Skeletal muscle cell (primary cell): ENCODE results near the gene ABLIM1.

ENCODE experiments used
- DNase-seq: peaks from one replicate; pipeline ENCODE4 v3.0.0-alpha.2; 2010; ENCODE audit warnings: low read depth
- H3K4me3 ChIP-seq: 2 replicates; pipeline ENCODE4 v1.5.1; 2011; ENCODE audit warnings: low read depth, mild to moderate bottlenecking, control low read depth, low read length, moderate library complexity

The ABLIM1 gene

DNA sequence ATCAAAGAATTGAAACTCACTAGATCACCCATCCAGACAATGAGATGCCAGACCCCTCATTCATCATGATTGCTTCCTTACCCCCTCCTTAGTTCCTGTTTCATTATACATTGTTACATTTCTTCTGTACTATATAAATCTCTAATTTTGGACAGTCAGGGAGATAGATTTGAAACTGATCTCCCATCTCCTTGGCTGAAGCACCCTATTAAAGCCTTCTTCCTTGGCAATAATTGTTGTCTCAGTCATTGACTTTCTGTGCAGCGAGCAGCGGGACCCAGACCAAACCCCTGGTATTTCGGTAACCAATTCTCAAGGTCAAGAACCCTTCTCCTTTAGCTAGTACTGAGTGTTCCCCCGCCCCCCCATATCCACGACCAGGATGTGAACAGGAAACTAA is 100.2 kb downstream of the ABLIM1 start:
- DNase-seq = no peak
- H3K4me3 ChIP-seq = no peak overlapping the region

DNA sequence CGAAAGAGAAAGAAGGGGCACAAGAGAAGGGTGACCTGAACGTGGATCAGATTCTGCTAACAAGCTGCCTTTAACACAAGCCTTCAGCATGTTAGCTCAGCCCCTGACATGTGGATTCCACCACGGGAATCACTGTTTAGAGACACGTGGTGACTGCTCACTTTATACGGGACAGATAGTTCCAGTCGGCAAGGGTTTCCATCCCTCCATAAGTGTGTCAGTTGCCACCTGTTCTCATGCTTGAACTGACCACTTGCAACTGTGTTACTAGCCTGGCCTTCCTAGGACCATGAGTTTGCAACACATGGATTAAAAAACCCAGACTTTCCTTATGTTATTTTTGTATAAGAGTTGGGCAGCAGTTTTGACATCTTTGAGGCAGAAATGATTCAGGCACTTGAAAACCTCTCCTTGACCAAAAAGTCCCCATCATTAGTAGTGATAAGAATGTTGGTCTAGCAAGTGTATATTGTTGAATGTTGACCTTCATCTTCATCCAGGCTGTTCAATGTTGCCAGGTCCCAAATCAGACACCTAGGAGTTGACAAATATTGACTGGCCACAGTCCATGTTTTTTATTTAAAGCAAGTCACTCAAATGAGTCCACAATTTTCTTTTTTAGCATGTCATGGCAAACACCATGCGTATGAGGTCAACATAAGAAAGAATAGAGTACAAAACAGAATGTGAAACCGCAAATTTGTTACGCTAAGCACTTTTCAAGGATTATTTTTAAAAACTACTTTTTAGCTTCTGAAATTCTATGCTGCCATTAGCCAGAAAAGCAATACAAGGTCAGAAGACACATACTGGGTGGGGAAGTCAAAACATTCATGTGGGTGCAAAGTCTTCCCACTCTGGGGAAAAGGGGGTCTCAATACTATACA is 101.6 kb downstream of the ABLIM1 start:
- H3K4me3 ChIP-seq = no peak overlapping the region
- DNase-seq = no peak

DNA sequence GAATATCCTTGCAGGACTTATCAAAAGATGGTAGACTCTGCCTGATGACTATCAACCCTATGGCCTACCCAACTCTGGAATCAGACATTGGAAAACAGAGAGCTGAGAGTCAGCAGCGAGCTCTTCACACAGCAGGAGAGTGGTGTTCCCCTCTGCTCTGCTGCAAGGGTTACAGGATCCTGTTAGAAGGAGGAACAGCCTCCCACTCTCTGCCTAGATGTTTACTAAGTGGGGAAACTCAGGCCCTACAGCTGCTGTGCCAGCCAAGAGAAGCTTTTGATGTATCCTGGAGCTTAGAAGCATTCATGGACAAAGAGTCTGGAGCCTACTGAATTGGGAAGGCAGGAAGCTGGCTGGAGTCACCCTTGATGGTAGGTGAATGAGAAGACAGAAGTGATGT is 104.6 kb downstream of the ABLIM1 start:
- H3K4me3 ChIP-seq = no peak overlapping the region
- DNase-seq = no peak

GRCh38 chr10:114552050-114552449 is 106.0 kb downstream of the ABLIM1 start:
- DNase-seq = no peak
- H3K4me3 ChIP-seq = no peak overlapping the region

DNA sequence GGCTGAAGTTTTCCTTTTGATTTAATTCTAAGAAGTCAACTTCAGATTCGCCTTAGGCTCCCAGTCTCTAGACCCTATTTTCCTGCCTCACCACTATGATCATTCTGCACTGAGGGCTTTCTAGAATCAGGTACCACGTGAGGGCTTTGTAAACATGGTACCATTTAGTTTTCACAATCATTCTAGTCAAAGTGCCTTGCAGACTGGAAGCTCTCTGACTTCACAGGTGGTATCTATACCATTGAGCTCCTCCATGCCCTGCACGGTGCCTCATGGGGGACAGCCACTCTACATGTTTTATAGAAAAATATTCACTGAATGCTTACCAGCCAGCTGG is 106.5 kb downstream of the ABLIM1 start:
- no peak for DNase-seq
- no peak overlapping the region for H3K4me3 ChIP-seq

DNA sequence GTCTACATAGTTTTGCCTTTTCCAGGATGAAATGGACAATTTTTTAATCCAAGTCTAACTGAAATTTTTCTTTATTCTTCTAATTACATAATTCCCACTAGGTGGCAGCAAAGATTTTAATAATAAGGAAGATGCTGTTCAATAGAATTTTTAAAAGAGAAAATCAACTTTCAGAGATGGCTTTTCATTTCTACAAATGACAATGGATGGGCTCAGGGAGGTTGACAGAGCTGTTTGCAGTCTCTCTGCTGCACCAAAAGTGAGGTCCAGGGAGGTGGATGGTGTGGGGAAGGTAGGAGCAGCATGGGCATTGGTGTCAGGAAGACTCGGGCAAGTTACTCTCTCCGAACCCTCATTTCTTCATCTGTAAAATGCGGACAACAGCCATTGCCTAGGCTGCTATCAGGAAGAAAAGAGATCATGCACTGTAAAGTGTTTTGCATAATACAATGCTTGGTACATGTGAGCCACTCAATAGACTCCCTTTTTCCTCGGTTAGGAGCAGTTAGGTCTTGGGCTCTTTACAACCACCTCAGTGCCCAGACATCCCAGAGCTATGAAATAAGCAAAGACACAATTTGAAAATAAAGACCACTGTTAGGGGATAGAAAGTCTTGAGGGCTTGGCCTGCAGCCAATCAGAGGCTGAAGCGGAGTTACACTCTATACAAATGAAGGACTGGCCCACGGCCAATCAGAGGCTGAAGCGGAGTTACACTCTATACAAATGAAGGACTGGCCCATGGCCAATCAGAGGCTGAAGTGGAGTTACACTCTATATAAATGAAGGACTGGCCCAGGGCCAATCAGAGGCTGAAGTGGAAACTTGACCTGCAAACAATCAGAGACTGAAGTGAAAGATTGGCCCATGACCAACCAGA is 107.1 kb downstream of the ABLIM1 start:
- no peak overlapping the region for H3K4me3 ChIP-seq
- DNase-seq = no peak

- DNase-seq = no peak
- H3K4me3 ChIP-seq = no peak overlapping the region
Measured at GRCh38 chr10:114548662-114549061, 109.4 kb downstream of the ABLIM1 start.

DNA sequence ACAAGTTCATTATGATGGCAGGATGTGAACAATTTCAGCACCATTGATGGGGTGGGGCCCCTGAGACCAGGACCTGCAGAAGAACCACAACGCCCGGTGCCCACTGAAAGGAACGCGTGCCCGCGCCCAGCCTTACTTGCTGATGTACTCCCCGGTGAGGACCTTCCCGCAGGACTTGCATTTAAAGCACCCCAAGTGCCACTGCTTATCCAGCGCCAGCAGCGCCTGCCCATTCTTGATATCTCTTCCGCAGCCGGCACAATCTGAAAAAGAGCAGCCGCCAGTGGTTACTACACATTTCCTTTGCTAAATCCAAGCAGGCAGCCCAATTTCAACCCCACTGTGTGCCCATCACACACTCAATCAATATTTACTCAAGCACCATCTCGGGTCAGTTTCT is 110.6 kb downstream of the ABLIM1 start:
- no peak for DNase-seq
- H3K4me3 ChIP-seq = no peak overlapping the region

DNA sequence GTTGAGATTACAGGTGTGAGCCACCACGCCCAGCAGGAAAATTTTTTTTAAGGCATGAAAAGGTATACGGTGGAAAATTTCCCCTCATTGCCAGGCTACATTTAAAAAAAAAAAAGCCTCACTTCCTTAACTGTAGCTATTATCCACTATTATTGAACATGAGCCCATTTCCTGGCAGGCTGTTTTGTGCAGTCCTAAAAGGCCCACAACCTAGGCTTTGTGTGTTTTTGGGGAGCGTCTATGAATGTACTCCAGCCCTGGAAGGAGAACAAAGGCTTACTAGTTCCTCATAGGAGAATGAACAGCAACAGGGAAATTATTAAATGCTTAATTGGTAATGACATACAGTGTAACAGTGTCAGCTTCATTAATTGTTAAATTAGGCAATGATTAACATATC is 111.0 kb downstream of the ABLIM1 start:
- H3K4me3 ChIP-seq = no peak overlapping the region
- no peak for DNase-seq

DNA sequence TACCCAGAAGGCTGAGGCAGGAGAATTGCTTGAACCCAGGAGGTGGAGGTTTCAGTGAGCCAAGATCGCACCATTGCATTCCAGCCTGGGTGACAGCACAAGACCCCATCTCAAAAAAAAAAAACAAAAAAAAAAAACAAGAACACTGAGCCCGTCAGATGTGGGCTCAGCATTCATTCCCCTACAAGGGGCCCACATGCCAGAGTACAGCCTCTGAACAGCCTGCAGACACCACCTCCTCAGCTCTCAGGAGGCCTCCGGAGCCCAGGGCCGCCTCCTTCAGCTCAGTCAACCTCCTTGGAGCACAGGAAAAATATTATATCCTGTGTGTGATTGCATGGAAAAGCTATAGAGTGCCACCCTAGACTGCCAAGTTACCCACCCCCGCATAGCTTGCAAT is 112.3 kb downstream of the ABLIM1 start:
- no peak for DNase-seq
- H3K4me3 ChIP-seq = no peak overlapping the region

DNA sequence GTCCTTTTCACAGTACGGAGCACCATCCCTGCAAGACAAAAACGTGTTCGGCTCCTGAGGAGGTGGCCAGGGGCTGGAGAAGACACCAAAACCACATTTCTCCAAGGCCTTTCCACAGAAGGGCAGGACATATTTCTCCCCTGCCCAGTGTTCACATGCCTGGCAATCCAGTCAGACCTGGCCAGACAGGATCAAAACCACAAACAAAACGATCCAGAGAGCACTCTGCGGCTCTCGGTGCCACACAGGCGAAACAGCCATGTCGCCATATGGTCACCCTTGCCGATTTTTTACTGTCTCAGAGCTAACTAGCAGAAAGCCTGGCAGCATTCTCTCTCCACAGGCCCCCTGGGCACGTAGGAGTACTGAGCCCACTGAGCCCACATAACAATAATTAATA is 113.0 kb downstream of the ABLIM1 start:
- H3K4me3 ChIP-seq = no peak overlapping the region
- DNase-seq = no peak

DNA sequence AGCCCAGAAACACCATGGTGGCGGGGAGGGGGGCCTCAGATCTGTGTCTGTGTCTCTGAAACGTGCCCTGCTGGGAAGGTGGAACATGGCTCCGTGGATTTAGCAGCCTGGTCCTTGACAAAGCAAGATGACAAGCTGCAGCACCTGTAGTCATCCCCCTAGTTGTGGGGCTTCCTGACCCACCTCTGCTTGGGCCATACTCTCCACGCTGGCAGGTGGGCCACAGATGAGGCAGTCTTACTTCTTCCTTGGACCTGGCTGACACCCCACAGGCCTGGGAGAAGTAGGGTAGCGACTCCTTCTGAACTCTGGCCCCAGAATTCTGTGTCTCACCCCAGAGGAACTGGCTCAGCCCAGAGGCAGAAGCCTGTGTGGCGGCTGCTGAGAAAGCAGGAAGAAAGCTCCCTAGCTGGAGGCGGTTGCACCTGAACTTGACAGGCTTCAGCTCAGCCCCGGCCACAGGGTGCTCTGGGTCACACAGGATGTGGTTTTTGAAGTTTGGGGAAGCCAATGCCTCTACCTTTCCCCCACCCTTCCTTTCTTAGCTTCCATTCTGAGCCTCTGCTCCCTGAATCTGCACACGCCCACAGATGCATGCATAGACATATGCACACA is 113.9 kb downstream of the ABLIM1 start:
- no peak for DNase-seq
- no peak overlapping the region for H3K4me3 ChIP-seq

DNA sequence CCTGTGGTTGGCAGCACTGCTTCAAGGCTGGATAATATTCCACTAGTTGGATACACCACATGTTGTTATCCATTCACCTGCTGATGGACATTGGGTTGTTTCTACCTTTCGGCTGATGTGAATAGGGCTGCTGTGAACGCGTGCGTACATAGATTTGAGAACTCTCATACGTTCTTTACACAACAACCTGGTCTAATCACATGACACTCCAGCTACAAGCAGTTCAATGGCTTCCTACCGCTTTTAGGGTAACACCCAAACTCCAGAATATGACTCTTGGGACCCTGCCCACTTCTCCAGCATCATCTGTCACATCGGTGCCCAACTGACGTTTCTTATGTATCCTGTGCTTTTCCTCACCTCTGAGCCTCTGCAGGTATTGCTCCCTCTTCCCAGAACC is 114.6 kb downstream of the ABLIM1 start:
- no peak for DNase-seq
- H3K4me3 ChIP-seq = no peak overlapping the region

- H3K4me3 ChIP-seq = no peak overlapping the region
- DNase-seq = no peak
Measured at GRCh38 chr10:114542373-114542772, 115.7 kb downstream of the ABLIM1 start.

GRCh38 chr10:114541797-114542160 is 116.3 kb downstream of the ABLIM1 start:
- H3K4me3 ChIP-seq = no peak overlapping the region
- no peak for DNase-seq

DNA sequence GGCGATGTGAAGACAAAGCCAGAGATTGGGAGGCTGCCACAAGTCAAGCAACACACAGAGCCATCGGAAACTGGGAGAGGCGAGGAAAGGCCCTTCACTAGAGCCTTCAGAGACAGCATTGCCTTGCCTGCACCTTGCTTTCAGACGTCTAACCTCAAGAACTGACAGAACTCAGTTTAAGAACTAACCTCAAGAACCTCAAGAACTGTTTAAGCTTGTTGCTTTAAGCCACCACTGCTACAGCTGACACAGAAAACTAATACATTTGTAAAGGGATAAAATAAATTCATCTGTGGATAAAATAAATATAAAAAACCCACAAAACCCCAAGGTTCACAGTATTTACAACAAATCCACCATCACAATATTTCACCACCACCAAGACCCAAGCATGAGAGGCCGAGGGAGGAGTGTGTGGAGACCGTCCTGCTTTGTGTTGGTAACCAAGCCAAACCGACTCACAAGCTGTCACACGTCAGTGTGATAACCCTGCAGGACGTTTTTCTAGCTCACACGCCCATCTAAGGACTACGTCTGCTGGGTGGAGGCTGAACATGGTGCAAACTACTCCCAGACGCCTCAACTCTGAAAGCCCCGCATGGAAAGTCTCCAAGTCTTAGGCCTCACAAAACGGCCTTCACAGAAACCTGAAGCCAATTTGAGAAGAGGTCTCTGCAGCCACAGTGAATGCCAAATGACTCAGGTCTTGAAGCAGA is 116.8 kb downstream of the ABLIM1 start:
- no peak overlapping the region for H3K4me3 ChIP-seq
- no peak for DNase-seq

DNA sequence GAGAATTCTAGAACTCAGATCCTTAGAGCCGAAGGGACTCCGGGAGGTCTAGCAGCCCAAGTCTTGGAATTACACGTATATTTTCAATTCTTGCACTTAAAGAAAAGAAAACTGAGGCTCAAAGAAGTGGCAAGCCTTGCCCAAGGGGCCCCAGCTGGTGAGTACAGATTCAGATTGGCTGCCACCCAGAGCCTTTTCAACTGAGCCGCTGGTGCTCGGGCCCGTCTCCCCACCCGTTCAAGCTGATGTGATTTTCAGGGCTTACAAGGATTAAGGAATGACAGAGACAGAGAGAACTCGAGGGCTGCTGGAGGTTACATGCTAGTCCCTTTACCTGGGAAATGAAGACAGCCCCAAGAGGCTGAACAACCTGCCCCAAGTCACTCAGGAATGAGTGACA is 117.8 kb downstream of the ABLIM1 start:
- H3K4me3 ChIP-seq = no peak overlapping the region
- DNase-seq = no peak

DNA sequence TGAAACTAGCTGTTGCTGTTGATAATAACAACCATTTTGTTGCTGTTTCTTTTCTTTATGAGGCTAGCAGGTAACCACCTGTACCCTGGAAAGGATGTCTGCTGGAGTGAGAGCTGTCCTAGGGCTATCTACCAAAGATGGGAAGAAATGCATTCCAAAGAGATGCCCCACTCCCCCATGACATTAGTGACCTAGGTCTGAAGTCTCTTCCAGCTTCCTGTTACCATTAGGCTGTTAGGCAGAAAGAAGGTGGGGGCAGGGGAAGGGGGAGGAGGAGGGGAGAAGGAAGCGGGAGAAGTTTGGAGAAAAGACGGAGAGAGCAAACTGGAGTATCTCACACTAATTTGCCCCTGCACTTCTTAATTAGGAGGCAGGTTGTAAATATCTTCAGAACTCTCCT is 118.5 kb downstream of the ABLIM1 start:
- no peak for DNase-seq
- no peak overlapping the region for H3K4me3 ChIP-seq

DNA sequence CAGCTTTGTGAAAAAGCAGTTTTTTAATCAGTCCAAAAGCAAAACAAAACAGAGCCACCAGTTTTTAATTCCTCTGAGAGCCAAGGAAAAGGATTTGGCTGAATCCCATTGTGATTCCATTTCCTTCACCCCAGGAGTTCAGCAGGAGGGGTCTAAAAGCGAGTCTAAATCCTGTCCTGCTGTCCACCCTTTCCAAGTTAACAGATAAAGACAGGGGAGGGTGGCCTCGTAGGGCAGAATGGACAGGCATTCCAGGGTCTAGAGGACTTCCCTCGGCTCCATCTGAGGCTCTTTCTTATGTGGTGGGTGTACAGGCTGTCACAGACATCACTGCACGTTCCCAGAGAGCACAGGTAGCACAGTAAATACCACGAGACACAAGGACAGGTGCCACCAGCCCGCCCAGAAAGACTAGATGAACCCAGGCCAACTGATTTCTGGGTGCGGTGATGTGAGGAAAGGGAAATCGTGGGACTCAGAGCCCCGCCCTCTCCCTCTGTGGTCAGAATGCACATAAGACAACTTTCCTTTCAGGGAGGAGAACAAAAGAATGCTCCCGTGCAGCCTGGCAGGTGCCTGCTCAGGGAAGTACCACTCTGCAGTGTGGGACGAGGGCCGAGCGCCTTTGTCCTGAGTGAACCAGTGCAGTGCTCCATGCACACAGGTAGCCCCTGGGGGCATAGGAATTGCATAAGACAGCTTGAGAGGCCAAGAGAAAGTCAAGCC is 119.7 kb downstream of the ABLIM1 start:
- no peak for DNase-seq
- H3K4me3 ChIP-seq = no peak overlapping the region
